Fibroblast of skin of back (primary cell): ENCODE results near the gene ZNF568. TPM values are rescaled to one million over a fixed set of nuclear protein-coding genes. Genes with fewer than 3 reads are reported as not detected.
A peak's percentile ranks its signal among the peaks of the same experiment; 100 is the strongest.

Source experiments
- DNase-seq: peaks from one replicate; pipeline ENCODE4 v3.0.0-alpha.2; 2013
- polyA plus RNA-seq, 2 experiments: library from polyadenylated mRNA; unstranded; fragments of 120-200 nt; gene quantifications; one replicate each; pipeline ENCODE4 v1.2.1, GENCODE V29; 2013; ENCODE audit not compliant: insufficient read length in 2 of 2

ZNF568 gene
- polyA plus RNA-seq (2013, experiment 1 of 2; ENCODE audit: insufficient read length) = 5.0 TPM
- polyA plus RNA-seq (2013, experiment 2 of 2; ENCODE audit: insufficient read length) = 5.1 TPM

GRCh38 chr19:36915992-36916830 lies at the start of gene ZNF568, which contains the start of gene ZNF829:
Gene ZNF568 (plus strand): TSS chr19:36916332. CDS start chr19:36922771, 6,439 bp downstream.
Gene ZNF829 (minus strand): TSS chr19:36916291. CDS start chr19:36915167, 1,124 bp downstream.
- peak; percentile 93 for DNase-seq

GRCh38 chr19:36876993-36877938 lies 38.9 kb upstream of the ZNF568 start:
- DNase-seq = no peak

GRCh38 chr19:36891768-36892357 lies 24.3 kb upstream of the ZNF568 start:
- no peak for DNase-seq

- no peak for DNase-seq
Measured at GRCh38 chr19:36894849-36895383, 21.2 kb upstream of the ZNF568 start.

- no peak for DNase-seq
Measured at GRCh38 chr19:36898422-36898821, 17.7 kb upstream of the ZNF568 start.

DNA sequence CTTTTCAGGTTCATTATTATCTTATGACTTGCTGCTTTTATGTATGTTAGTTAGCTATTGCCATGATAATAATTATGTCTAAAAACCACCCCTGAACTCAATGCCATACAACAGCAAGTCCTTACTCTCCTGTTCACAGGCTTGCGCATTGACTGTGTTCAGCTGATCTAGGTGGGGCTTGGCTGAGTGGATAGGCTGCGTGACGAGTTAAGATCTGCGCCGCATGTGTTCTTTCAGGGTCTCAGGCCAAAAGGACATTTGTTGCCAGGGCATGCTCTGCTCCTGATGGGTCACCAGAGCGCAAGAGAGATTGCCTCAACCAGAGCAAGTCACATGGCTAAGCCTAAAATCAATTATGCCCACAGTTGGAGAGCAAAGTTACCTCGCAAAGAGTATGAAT lies 859 bp downstream of the ZNF568 start:
- peak; percentile 4 for DNase-seq

- DNase-seq = no peak
Measured at GRCh38 chr19:36918090-36918489, 2.0 kb downstream of the ZNF568 start.

DNA sequence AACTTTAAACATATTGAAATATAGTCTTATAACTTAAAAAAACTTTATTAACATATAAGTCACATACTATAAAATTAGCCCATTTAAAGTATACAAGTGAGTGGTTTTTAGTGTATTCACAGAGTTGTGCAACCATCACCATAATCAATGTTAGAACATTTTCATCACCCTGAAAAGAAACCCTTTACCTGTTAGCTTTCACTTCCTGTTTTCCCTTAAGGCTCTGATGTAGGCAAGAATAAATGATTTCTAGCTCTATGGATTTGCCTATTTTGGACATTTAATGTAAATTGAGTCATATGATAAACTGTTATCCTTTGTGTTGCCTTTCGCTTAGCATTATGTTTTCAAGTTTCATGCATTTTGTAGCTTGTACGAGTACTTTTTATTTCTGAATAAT lies 15.6 kb downstream of the ZNF568 start:
- DNase-seq = no peak

DNA sequence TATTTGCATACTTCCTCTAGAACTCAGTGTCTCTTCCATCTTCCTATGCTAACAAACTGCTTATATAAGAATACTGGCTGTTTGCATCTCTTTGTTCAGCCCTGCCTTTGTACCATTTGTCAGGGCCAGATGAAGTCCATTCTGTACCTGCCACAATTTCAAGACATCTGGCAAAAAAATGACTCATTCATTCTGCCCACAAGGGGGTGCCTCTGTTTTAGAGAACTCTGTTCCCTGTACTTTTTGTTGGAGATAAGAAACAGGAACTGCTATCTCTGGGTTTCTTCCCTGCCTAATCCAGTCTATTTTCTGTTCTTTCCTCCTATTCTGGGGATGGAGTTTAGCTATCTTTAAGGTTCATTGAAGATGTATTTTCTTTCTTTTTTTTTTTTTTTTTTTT lies 23.0 kb downstream of the ZNF568 start:
- DNase-seq = no peak

GRCh38 chr19:36950335-36951119 lies 34.4 kb downstream of the ZNF568 start:
- DNase-seq = no peak

GRCh38 chr19:36962346-36962745 lies 46.2 kb downstream of the ZNF568 start:
- no peak for DNase-seq

DNA sequence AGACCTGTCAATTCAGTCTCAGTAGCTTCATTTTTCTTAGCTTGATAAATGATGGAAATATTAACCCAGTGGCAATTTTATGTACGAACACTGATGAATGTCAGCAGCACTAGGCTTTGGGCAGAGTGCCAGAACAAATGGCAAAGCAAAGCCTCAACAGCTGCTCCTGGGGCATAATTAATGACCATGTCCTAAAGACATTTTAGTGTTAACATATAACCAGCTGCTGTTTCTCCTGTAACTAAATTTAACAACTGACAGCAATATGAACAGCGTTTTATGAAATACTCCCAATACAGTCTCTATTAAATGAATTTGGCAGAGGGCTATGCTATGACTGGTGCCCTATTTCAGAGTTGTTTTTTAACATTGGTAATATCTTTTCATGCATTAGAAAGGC lies 47.1 kb downstream of the ZNF568 start:
- DNase-seq = no peak

DNA sequence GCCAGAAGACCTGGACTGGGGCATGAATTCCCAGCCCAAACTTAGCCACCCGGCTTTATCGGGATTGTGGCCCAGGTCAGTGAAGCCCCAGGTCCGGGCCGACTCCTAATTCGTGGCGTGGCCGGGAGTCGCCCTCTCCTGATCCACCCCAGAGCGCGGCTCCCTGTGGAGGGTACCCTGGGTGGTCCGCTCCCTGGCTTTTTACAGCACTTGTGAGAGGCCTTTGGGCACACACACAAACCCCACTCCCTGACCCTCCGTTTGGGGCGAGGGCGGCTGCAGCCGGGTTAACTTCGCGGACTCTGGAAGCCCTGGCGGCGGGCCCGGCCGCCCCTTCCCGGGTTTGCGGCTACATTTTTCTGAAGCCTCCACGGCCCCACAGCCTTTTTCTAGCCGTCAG lies 56.4 kb downstream of the ZNF568 start:
- DNase-seq = no peak

GRCh38 chr19:36973021-36973843 lies 57.1 kb downstream of the ZNF568 start:
- DNase-seq = peak; percentile 74

- no peak for DNase-seq
Measured at GRCh38 chr19:36973844-36974195, 57.7 kb downstream of the ZNF568 start.

DNA sequence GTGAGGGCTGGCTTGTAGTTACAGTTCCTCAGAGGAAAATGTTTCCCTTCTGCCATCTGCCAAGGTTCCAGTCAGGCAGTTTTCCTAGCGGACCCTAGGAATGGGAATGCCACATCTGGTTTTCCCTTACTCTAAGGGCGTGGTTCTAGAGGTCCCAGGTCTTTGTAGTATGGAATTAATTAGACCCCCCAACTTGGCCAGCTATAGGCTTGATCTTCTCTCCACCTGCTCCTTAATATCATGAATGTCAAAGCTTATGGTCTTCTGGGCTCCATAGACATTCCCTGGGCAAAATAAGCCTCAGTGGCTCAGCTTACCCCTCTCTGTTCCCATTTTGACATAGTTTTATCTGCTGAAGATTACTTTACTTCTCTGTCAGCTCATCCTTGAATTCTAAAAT lies 70.0 kb downstream of the ZNF568 start:
- no peak for DNase-seq

DNA sequence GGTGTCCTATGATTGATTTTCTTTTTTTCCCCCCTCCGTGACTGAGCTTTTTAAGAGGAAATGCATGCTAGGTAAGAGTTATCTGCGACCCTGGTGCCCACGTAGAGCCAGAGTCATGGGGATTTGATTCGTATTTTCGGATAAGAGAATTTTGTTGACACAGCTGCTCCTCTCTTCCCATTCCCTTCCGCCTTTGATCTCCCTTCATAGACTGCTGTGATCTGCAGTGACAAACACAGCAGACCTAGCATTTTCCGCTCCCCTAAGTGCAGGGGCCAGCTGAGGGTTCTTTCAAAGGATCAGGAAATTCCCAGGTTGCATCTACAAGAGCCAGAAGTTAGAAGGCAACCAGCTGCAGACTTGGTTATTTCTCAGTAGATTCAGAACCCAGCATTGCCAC lies 70.5 kb downstream of the ZNF568 start:
- no peak for DNase-seq

DNA sequence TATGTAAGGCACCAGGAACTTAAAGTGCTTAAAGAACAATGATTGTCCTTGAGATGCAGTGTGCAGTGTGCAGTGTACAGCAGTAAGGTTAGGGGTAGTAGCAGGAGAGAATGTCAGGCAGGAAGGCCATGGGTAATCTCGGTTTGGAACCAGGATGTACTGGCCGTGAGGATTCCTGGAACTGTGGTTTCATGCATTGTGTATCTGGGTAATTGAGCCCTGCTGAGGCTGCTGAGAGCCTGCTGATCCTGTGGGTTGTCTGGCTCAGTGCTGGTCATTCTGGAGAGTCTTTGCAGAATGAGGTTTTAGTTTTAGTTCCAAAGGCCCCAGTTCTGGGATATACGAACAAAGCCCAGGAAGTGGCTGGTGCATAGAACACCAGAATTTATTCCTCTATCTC lies 71.0 kb downstream of the ZNF568 start:
- DNase-seq = no peak

GRCh38 chr19:36997152-36997842 lies 81.2 kb downstream of the ZNF568 start:
- DNase-seq = no peak

GRCh38 chr19:36997843-36998235 lies 81.7 kb downstream of the ZNF568 start:
- DNase-seq = no peak
